ENCODE data around the gene BMPER.

- no peak for TF ChIP-seq SMC3 (conservative IDR thresholded peaks at IDR 0.05; ENCODE audit: poor library complexity)
- TF ChIP-seq, protein P1, sequence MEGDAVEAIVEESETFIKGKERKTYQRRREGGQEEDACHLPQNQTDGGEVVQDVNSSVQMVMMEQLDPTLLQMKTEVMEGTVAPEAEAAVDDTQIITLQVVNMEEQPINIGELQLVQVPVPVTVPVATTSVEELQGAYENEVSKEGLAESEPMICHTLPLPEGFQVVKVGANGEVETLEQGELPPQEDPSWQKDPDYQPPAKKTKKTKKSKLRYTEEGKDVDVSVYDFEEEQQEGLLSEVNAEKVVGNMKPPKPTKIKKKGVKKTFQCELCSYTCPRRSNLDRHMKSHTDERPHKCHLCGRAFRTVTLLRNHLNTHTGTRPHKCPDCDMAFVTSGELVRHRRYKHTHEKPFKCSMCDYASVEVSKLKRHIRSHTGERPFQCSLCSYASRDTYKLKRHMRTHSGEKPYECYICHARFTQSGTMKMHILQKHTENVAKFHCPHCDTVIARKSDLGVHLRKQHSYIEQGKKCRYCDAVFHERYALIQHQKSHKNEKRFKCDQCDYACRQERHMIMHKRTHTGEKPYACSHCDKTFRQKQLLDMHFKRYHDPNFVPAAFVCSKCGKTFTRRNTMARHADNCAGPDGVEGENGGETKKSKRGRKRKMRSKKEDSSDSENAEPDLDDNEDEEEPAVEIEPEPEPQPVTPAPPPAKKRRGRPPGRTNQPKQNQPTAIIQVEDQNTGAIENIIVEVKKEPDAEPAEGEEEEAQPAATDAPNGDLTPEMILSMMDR (IDR thresholded peaks at IDR 0.05; ENCODE audit: poor library complexity, severe bottlenecking): no peak
- no peak for TF ChIP-seq EZH2 (IDR thresholded peaks at IDR 0.05; ENCODE audit: borderline replicate concordance, insufficient read depth, low read length, poor library complexity, severe bottlenecking)
- TF ChIP-seq POLR2AphosphoS5 (IDR thresholded peaks at IDR 0.05): peak; percentile 64
- no peak for TF ChIP-seq RAD21 (conservative IDR thresholded peaks at IDR 0.05)
- no peak for TF ChIP-seq TAF1 (IDR thresholded peaks at IDR 0.05; ENCODE audit: low read depth)
- no peak for TF ChIP-seq MXI1 (conservative IDR thresholded peaks at IDR 0.05; ENCODE audit: poor library complexity, severe bottlenecking)
- peak; percentile 85 for TF ChIP-seq EP300 (conservative IDR thresholded peaks at IDR 0.05; ENCODE audit: poor library complexity, severe bottlenecking)
- TF ChIP-seq REST (IDR thresholded peaks at IDR 0.05; ENCODE audit: borderline replicate concordance): no peak
Observed at GRCh38 chr7:34104992-34105391, 199.7 kb downstream of the BMPER start.

Measured in neural cell (in vitro differentiated cells).